H9 (cell line): ENCODE results near the gene PRRX1. TPM values are rescaled to one million over a fixed set of nuclear protein-coding genes. Genes with fewer than 3 reads are reported as not detected.

Source experiments
- DNase-seq: peaks from one replicate; pipeline ENCODE4 v3.0.0-alpha.2; 2017
- H2AFZ ChIP-seq: one replicate; pipeline ENCODE4 v1.6.1; 2013; ENCODE audit warnings: mild to moderate bottlenecking, low read length, control low read depth, moderate library complexity
- H2AK5ac ChIP-seq: 2 replicates; pipeline ENCODE4 v1.6.1; 2013; ENCODE audit warnings: low read length, control low read depth, mixed read lengths; ENCODE audit not compliant: insufficient read length
- H2BK120ac ChIP-seq: one replicate; pipeline ENCODE4 v1.6.1; 2013; ENCODE audit warnings: low read depth, mild to moderate bottlenecking, low read length, control low read depth, inconsistent platforms; ENCODE audit not compliant: poor library complexity, severe bottlenecking
- H2BK12ac ChIP-seq: 2 replicates; pipeline ENCODE4 v1.6.1; 2013; ENCODE audit warnings: low read length, control low read depth, mixed read lengths, low read depth; ENCODE audit not compliant: insufficient read length
- H2BK15ac ChIP-seq: 2 replicates; pipeline ENCODE4 v1.6.1; 2013; ENCODE audit warnings: low read depth, low read length, control low read depth
- H2BK20ac ChIP-seq: one replicate; pipeline ENCODE4 v1.6.1; 2013; ENCODE audit warnings: low read depth, mild to moderate bottlenecking, low read length, control low read depth, inconsistent platforms; ENCODE audit not compliant: poor library complexity, severe bottlenecking
- H2BK5ac ChIP-seq: 2 replicates; pipeline ENCODE4 v1.6.1; 2013; ENCODE audit warnings: low read length, control low read depth, mixed read lengths; ENCODE audit not compliant: insufficient read length
- H3K14ac ChIP-seq: 2 replicates; pipeline ENCODE4 v1.6.1; 2013; ENCODE audit warnings: low read length, control low read depth; ENCODE audit not compliant: insufficient read depth
- H3K18ac ChIP-seq: 2 replicates; pipeline ENCODE4 v1.6.1; 2013; ENCODE audit warnings: low read depth, mild to moderate bottlenecking, mixed read lengths, low read length, control low read depth; ENCODE audit not compliant: insufficient read length
- H3K23ac ChIP-seq: 2 replicates; pipeline ENCODE4 v1.6.1; 2013; ENCODE audit warnings: low read length, control low read depth, mixed read lengths, low read depth; ENCODE audit not compliant: insufficient read length
- H3K23me2 ChIP-seq: 2 replicates; pipeline ENCODE4 v1.6.1; 2013; ENCODE audit warnings: low read depth, mild to moderate bottlenecking, mixed read lengths, low read length, control low read depth; ENCODE audit not compliant: insufficient read length, poor library complexity, severe bottlenecking
- H3K27ac ChIP-seq: 2 replicates; pipeline ENCODE4 v1.5.1; 2013; ENCODE audit warnings: low read length, control low read depth, mixed read lengths, low read depth; ENCODE audit not compliant: insufficient read length
- H3K27me3 ChIP-seq: 2 replicates; pipeline ENCODE4 v1.6.1; 2013; ENCODE audit warnings: low read length, control low read depth, inconsistent platforms; ENCODE audit not compliant: insufficient read depth
- H3K4ac ChIP-seq: 2 replicates; pipeline ENCODE4 v1.6.1; 2013; ENCODE audit warnings: low read depth, mild to moderate bottlenecking, control low read depth, inconsistent platforms, low read length, moderate library complexity
- H3K4me1 ChIP-seq: 2 replicates; pipeline ENCODE4 v1.6.1; 2013; ENCODE audit warnings: low read length, control low read depth, inconsistent platforms; ENCODE audit not compliant: insufficient read depth
- H3K4me2 ChIP-seq: 2 replicates; pipeline ENCODE4 v1.6.1; 2013; ENCODE audit warnings: low read length, control low read depth, mixed read lengths; ENCODE audit not compliant: insufficient read length, insufficient read depth
- H3K56ac ChIP-seq: 2 replicates; pipeline ENCODE4 v1.6.1; 2013; ENCODE audit warnings: low read depth, mild to moderate bottlenecking, mixed read lengths, low read length, control low read depth; ENCODE audit not compliant: insufficient read length
- H3K79me1 ChIP-seq: 2 replicates; pipeline ENCODE4 v1.6.1; 2013; ENCODE audit warnings: low read depth, mild to moderate bottlenecking, moderate library complexity, low read length, control low read depth, inconsistent platforms; ENCODE audit not compliant: insufficient read depth, poor library complexity, severe bottlenecking
- H3K79me2 ChIP-seq: 2 replicates; pipeline ENCODE4 v1.6.1; 2013; ENCODE audit warnings: low read length, control low read depth, inconsistent platforms; ENCODE audit not compliant: insufficient read depth
- H3K9ac ChIP-seq: 2 replicates; pipeline ENCODE4 v1.6.1; 2013; ENCODE audit warnings: low read length, control low read depth, mixed read lengths; ENCODE audit not compliant: insufficient read length; ENCODE audit errors: extremely low read depth
- H3K9me3 ChIP-seq: one replicate; pipeline ENCODE4 v1.6.1; 2013; ENCODE audit warnings: low read depth, low read length, inconsistent platforms; ENCODE audit not compliant: control insufficient read depth
- H3T11ph ChIP-seq: one replicate; pipeline ENCODE4 v1.6.1; 2013; ENCODE audit warnings: mild to moderate bottlenecking, low read length, control low read depth, inconsistent platforms
- H4K20me1 ChIP-seq: one replicate; pipeline ENCODE4 v1.6.1; 2013; ENCODE audit not compliant: control insufficient read depth, insufficient read length, insufficient read depth
- H4K5ac ChIP-seq: 2 replicates; pipeline ENCODE4 v1.6.1; 2013; ENCODE audit warnings: low read depth, mild to moderate bottlenecking, mixed read lengths, low read length, control low read depth; ENCODE audit not compliant: insufficient read length
- H4K8ac ChIP-seq: replicated peaks from 2 replicates; pipeline ENCODE4 v1.6.1; 2013; ENCODE audit warnings: low read length, control low read depth, mixed read lengths, low read depth; ENCODE audit not compliant: insufficient read length
- H4K91ac ChIP-seq: 2 replicates; pipeline ENCODE4 v1.6.1; 2013; ENCODE audit warnings: low read depth, mild to moderate bottlenecking, moderate library complexity, mixed read lengths, low read length, control low read depth; ENCODE audit not compliant: insufficient read length
- H3K27ac Mint-ChIP-seq, 3 experiments: 2 replicates in 2 of 3; 3 replicates in 1 of 3; pipeline ENCODE4 v1.8.0; 2020 to 2021; ENCODE audit warnings: mixed read lengths in 3 of 3, mild to moderate bottlenecking in 1 of 3, moderate library complexity in 1 of 3
- H3K27me3 Mint-ChIP-seq: 2 replicates; pipeline ENCODE4 v1.8.0; 2021; ENCODE audit warnings: low read depth, mild to moderate bottlenecking, moderate library complexity, mixed read lengths
- H3K36me3 Mint-ChIP-seq, 3 experiments: 2 replicates in 2 of 3; 3 replicates in 1 of 3; pipeline ENCODE4 v1.8.0; 2020 to 2021; ENCODE audit warnings: low read depth in 3 of 3, mixed read lengths in 3 of 3; ENCODE audit not compliant: insufficient read depth in 1 of 3
- H3K4me1 Mint-ChIP-seq, 2 experiments: 2 replicates each; pipeline ENCODE4 v1.8.0; 2020; ENCODE audit warnings: mixed read lengths in 2 of 2
- H3K4me3 Mint-ChIP-seq, 2 experiments: 2 replicates in 1 of 2; 3 replicates in 1 of 2; pipeline ENCODE4 v1.8.0; 2020 to 2021; ENCODE audit warnings: mild to moderate bottlenecking in 2 of 2, mixed read lengths in 2 of 2, moderate library complexity in 1 of 2
- H3K9me3 Mint-ChIP-seq, 2 experiments: 2 replicates in 1 of 2; 3 replicates in 1 of 2; pipeline ENCODE4 v1.8.0; 2020; ENCODE audit warnings: mild to moderate bottlenecking in 2 of 2, mixed read lengths in 2 of 2, moderate library complexity in 1 of 2
- CTCF ChIP-seq: fragments of 200-600 bp; sonication (generic); conservative IDR thresholded peaks from 3 replicates; pipeline ENCODE4 v1.8.0; 2021; ENCODE audit warnings: antibody characterized with exemption, mild to moderate bottlenecking
- WGBS: extraction: QIAGEN DNeasy Blood & Tissue Kit; methylation state at CpG from one replicate; pipeline ENCODE4 v1.1.7; 2013; ENCODE audit warnings: missing lambda C conversion rate, low lambda C conversion rate, mixed read lengths; ENCODE audit not compliant: insufficient read length; ENCODE audit errors: extremely low coverage; 5-methylcytosine and 5-hydroxymethylcytosine counted together
- total RNA-seq: library from RNA; stranded (reverse); gene quantifications from 2 replicates; pipeline ENCODE4 v1.2.1, GENCODE V29; 2021

The PRRX1 gene
- total RNA-seq, 1 experiment from 2014 or later: not detected

- Histone ChIP-seq H3K27ac (no peak overlapping the region), H3K4me1 (no peaks in the 10 kb centered on the region), H4K5ac (no peak overlapping the region), H3T11ph (no peak overlapping the region), H3K23me2 (no peaks in the 10 kb centered on the region), H3K56ac (no peak overlapping the region), H2BK5ac (no peak overlapping the region), H3K4me2 (no peak overlapping the region), H2BK20ac (no peak overlapping the region), H3K9me3 (no peaks in the 10 kb centered on the region), H3K4ac (no peak overlapping the region), H3K79me2 (no peaks in the 10 kb centered on the region), H2BK15ac (no peak overlapping the region), H2BK120ac (no peak overlapping the region), H3K79me1 (no peaks in the 10 kb centered on the region), H2BK12ac (no peak overlapping the region), H3K27me3 (no peaks in the 10 kb centered on the region), H4K91ac (no peak overlapping the region), H4K20me1 (no peaks in the 10 kb centered on the region), H4K8ac (no peak overlapping the region), H3K23ac (no peak overlapping the region), H3K18ac (no peak overlapping the region), H3K9ac (no peak overlapping the region), H3K14ac (no peak overlapping the region), H2AFZ (no peak overlapping the region), H2AK5ac (no peak overlapping the region)
- Mint-ChIP-seq H3K27ac (no peak overlapping the region), H3K27me3 (no peaks in the 10 kb centered on the region; the same call in 1 of the 2 replicates), H3K9me3 (no peaks in the 10 kb centered on the region), H3K4me3 (no peak overlapping the region), H3K36me3 (no peaks in the 10 kb centered on the region), H3K4me1 (no peaks in the 10 kb centered on the region)
- TF ChIP-seq CTCF: no peak
- no peak for DNase-seq
- no CpG with 5 or more reads among the region's 3 CpGs for WGBS
Observed at GRCh38 chr1:170716835-170717429, 53.0 kb downstream of the PRRX1 start.
